MCF 10A (cell line): ENCODE data around the gene ZBTB7C. TPM values are rescaled to one million over a fixed set of nuclear protein-coding genes. Genes with fewer than 3 reads are reported as not detected.

Experiments used
- BruUV-seq: library from RNA; stranded (reverse); fragments of 400-500 nt; replicated peaks from 2 replicates; lab custom pipeline; 2021; lab: Mats Ljungman, UMichigan
- CTCF ChIA-PET: fragments of 300-600 bp; sonication (Branson Sonifier 250); formaldehyde crosslinking; extraction: SDS; loops from one replicate; lab custom pipeline; 2021; ENCODE audit warnings: antibody characterized with exemption, inconsistent platforms; lab: Yijun Ruan, JAX
- POLR2A ChIA-PET: fragments of 300-600, 350-650 bp; sonication (Branson Sonifier 250); formaldehyde crosslinking; extraction: SDS; loops from one replicate; lab custom pipeline; 2020; ENCODE audit warnings: antibody characterized with exemption, inconsistent platforms; lab: Yijun Ruan, JAX
- DNase-seq: peaks from one replicate; pipeline ENCODE4 v3.0.0-alpha.2; 2018; ENCODE audit not compliant: unreplicated experiment
- H3K27ac Mint-ChIP-seq: one replicate; pipeline ENCODE4 v1.8.0; 2022; ENCODE audit warnings: mild to moderate bottlenecking, low read depth, mixed read lengths; ENCODE audit not compliant: unreplicated experiment
- H3K27me3 Mint-ChIP-seq: one replicate; pipeline ENCODE4 v1.8.0; 2022; ENCODE audit warnings: mixed read lengths; ENCODE audit not compliant: insufficient read depth, unreplicated experiment
- H3K36me3 Mint-ChIP-seq: one replicate; pipeline ENCODE4 v1.8.0; 2022; ENCODE audit warnings: mild to moderate bottlenecking, moderate library complexity, mixed read lengths; ENCODE audit not compliant: insufficient read depth, unreplicated experiment
- H3K4me1 Mint-ChIP-seq: one replicate; pipeline ENCODE4 v1.8.0; 2022; ENCODE audit warnings: mixed read lengths; ENCODE audit not compliant: insufficient read depth, unreplicated experiment
- H3K4me3 Mint-ChIP-seq: one replicate; pipeline ENCODE4 v1.8.0; 2022; ENCODE audit warnings: mild to moderate bottlenecking, moderate library complexity, mixed read lengths; ENCODE audit not compliant: unreplicated experiment
- H3K9me3 Mint-ChIP-seq: one replicate; pipeline ENCODE4 v1.8.0; 2022; ENCODE audit warnings: mixed read lengths; ENCODE audit not compliant: unreplicated experiment
- CTCF ChIP-seq: fragments of 200-600 bp; IDR thresholded peaks from one replicate; pipeline ENCODE4 v1.8.0; 2022; ENCODE audit warnings: antibody characterized with exemption, mild to moderate bottlenecking; ENCODE audit not compliant: unreplicated experiment
- intact Hi-C: fragments of 100-400 bp; cut with micrococcal nuclease; formaldehyde crosslinking; loops from 2 replicates; pipeline ENCODE4 v1.14.1; 2022
- total RNA-seq: library from RNA; stranded (reverse); gene quantifications from 2 replicates; pipeline ENCODE4 v1.2.3, GENCODE V29; 2022

The ZBTB7C gene
- total RNA-seq, 1 experiment from 2014 or later: 0.42 TPM

- BruUV-seq: no TSS peak
- H3K36me3 Mint-ChIP-seq: peaks cover 3% of the 10 kb centered on the region
- ChIA-PET CTCF (no interaction called here), POLR2A (no interaction called here)
- no peaks in the 10 kb centered on the region for H3K9me3 Mint-ChIP-seq
- H3K4me3 Mint-ChIP-seq: no peak overlapping the region
- intact Hi-C loops: no loop called here
- TF ChIP-seq CTCF: no peak
- H3K27ac Mint-ChIP-seq: no peak overlapping the region
- peaks cover 57% of the 10 kb centered on the region for H3K27me3 Mint-ChIP-seq
- peaks cover 8% of the 10 kb centered on the region for H3K4me1 Mint-ChIP-seq
- no peak for DNase-seq
These were observed 225.6 kb downstream of the ZBTB7C start for GRCh38 chr18:48183613-48184012.

GRCh38 chr18:48182779-48183178 lies 226.4 kb downstream of the ZBTB7C start:
- intact Hi-C loops: no loop called here
- no peak for DNase-seq
- Mint-ChIP-seq H3K36me3 (no peaks in the 10 kb centered on the region), H3K4me3 (no peak overlapping the region), H3K27me3 (peaks cover 51% of the 10 kb centered on the region), H3K27ac (no peak overlapping the region), H3K4me1 (peaks cover 8% of the 10 kb centered on the region), H3K9me3 (no peaks in the 10 kb centered on the region)
- ChIA-PET POLR2A (interaction anchor here (1.1 kb wide), 1 partner anchor 21 kb away, joined by 3 read pairs; no protein-coding TSS in a partner anchor), CTCF (interaction anchor here (0.6 to 1.0 kb wide), 2 partner anchors 86 to 156 kb away, joined by 3 read pairs; no protein-coding TSS in a partner anchor)
- no TSS peak for BruUV-seq
- no peak for TF ChIP-seq CTCF

- Mint-ChIP-seq H3K36me3 (no peaks in the 10 kb centered on the region), H3K9me3 (no peaks in the 10 kb centered on the region), H3K4me1 (peaks cover 8% of the 10 kb centered on the region), H3K4me3 (no peak overlapping the region), H3K27ac (no peak overlapping the region), H3K27me3 (peaks cover 48% of the 10 kb centered on the region)
- no peak for TF ChIP-seq CTCF
- no peak for DNase-seq
- ChIA-PET POLR2A (interaction anchor here (1.1 kb wide), 1 partner anchor 20 kb away, joined by 3 read pairs; no protein-coding TSS in a partner anchor), CTCF (interaction anchor here (0.6 to 0.7 kb wide), 2 partner anchors 48 to 178 kb away, joined by 3 read pairs; no protein-coding TSS in a partner anchor)
- intact Hi-C loops: no loop called here
- no TSS peak for BruUV-seq
These were observed 227.3 kb downstream of the ZBTB7C start for GRCh38 chr18:48181857-48182256.

GRCh38 chr18:48181087-48181823 lies 227.9 kb downstream of the ZBTB7C start:
- Mint-ChIP-seq H3K27ac (no peak overlapping the region), H3K9me3 (no peaks in the 10 kb centered on the region), H3K36me3 (no peaks in the 10 kb centered on the region), H3K4me3 (no peak overlapping the region), H3K27me3 (peaks cover 42% of the 10 kb centered on the region), H3K4me1 (peaks cover 3% of the 10 kb centered on the region)
- POLR2A ChIA-PET: no interaction called here
- intact Hi-C loops: no loop called here
- no peak for DNase-seq
- CTCF ChIA-PET: interaction anchor here (0.6 kb wide), 1 partner anchor 179 kb away, joined by 3 read pairs; no protein-coding TSS in a partner anchor
- no TSS peak for BruUV-seq
- TF ChIP-seq CTCF: no peak
